ENCODE data around the gene H3-3A. TPM values are rescaled to one million over a fixed set of nuclear protein-coding genes. Genes with fewer than 3 reads are reported as not detected.

H3-3A gene
- polyA plus RNA-seq, 10 donors = 631 to 870 (median 684) TPM

- no peak for DNase-seq
These were observed 15.0 kb upstream of the H3-3A start for GRCh38 chr1:226047495-226047894.

GRCh38 chr1:226048886-226049285 lies 13.6 kb upstream of the H3-3A start:
- DNase-seq = no peak

GRCh38 chr1:226050133-226050532 lies 12.4 kb upstream of the H3-3A start:
- no peak for DNase-seq

GRCh38 chr1:226051365-226051764 lies 11.2 kb upstream of the H3-3A start:
- no peak for DNase-seq

GRCh38 chr1:226052061-226052460 lies 10.5 kb upstream of the H3-3A start:
- DNase-seq = no peak

- DNase-seq = no peak
These were observed 7.8 kb upstream of the H3-3A start for GRCh38 chr1:226054519-226055327.

GRCh38 chr1:226059709-226060108 lies 2.8 kb upstream of the H3-3A start:
- no peak for DNase-seq

GRCh38 chr1:226060427-226060826 lies 2.1 kb upstream of the H3-3A start:
- DNase-seq = no peak

GRCh38 chr1:226061068-226061840 lies 1.3 kb upstream of the H3-3A start:
- DNase-seq = peak; percentile 20 to 65 (median 24)

GRCh38 chr1:226061841-226062557 lies 517 bp upstream of the H3-3A start:
- DNase-seq = peak; percentile 80 to 92 (median 86)

GRCh38 chr1:226063224-226063976 lies 884 bp downstream of the H3-3A start:
- peak; percentile 49 to 87 (median 67) for DNase-seq

- peak in 2 of 3 donors; percentile 17 to 67 for DNase-seq
These were observed 1.7 kb downstream of the H3-3A start for GRCh38 chr1:226063977-226064815.

- DNase-seq = peak; percentile 53 to 85 (median 62)
These were observed 2.3 kb downstream of the H3-3A start for GRCh38 chr1:226064816-226065248.

GRCh38 chr1:226066415-226067078 lies 4.0 kb downstream of the H3-3A start:
- no peak for DNase-seq

- DNase-seq = no peak
These were observed 7.4 kb downstream of the H3-3A start for GRCh38 chr1:226069811-226070489.

- no peak for DNase-seq
These were observed 9.8 kb downstream of the H3-3A start for GRCh38 chr1:226072347-226072746.

- no peak for DNase-seq
These were observed 10.9 kb downstream of the H3-3A start for GRCh38 chr1:226073184-226073950.

- DNase-seq = no peak
These were observed 11.5 kb downstream of the H3-3A start for GRCh38 chr1:226074046-226074445.

- no peak for DNase-seq
These were observed 13.9 kb downstream of the H3-3A start for GRCh38 chr1:226076378-226076777.
